ENCODE measurements around the gene MYH9.

MYH9 gene

DNA sequence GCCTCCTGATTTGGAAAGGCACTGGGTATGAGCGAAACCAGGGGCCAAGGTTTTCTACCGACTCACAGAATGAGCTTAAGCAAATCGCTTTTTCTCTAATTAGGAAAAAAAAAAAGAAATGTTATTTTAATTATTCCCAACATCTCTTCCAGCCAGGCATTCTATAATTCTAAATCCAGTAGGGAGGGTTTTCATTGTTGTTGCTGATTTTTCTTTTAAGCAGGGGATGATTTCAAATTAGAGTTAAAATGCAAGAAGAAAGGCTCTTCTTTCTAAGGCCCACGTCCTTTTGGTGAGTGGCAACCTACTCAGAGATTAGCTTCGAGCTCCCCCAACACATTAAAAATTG is 8.9 kb downstream of the MYH9 start:
- TF ChIP-seq ZFX (IDR thresholded peaks at IDR 0.05), result no peak
- TF ChIP-seq, protein P1, sequence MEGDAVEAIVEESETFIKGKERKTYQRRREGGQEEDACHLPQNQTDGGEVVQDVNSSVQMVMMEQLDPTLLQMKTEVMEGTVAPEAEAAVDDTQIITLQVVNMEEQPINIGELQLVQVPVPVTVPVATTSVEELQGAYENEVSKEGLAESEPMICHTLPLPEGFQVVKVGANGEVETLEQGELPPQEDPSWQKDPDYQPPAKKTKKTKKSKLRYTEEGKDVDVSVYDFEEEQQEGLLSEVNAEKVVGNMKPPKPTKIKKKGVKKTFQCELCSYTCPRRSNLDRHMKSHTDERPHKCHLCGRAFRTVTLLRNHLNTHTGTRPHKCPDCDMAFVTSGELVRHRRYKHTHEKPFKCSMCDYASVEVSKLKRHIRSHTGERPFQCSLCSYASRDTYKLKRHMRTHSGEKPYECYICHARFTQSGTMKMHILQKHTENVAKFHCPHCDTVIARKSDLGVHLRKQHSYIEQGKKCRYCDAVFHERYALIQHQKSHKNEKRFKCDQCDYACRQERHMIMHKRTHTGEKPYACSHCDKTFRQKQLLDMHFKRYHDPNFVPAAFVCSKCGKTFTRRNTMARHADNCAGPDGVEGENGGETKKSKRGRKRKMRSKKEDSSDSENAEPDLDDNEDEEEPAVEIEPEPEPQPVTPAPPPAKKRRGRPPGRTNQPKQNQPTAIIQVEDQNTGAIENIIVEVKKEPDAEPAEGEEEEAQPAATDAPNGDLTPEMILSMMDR (conservative IDR thresholded peaks at IDR 0.05), result no peak
- H3K27ac ChIP-seq, result no peak overlapping the region

DNA sequence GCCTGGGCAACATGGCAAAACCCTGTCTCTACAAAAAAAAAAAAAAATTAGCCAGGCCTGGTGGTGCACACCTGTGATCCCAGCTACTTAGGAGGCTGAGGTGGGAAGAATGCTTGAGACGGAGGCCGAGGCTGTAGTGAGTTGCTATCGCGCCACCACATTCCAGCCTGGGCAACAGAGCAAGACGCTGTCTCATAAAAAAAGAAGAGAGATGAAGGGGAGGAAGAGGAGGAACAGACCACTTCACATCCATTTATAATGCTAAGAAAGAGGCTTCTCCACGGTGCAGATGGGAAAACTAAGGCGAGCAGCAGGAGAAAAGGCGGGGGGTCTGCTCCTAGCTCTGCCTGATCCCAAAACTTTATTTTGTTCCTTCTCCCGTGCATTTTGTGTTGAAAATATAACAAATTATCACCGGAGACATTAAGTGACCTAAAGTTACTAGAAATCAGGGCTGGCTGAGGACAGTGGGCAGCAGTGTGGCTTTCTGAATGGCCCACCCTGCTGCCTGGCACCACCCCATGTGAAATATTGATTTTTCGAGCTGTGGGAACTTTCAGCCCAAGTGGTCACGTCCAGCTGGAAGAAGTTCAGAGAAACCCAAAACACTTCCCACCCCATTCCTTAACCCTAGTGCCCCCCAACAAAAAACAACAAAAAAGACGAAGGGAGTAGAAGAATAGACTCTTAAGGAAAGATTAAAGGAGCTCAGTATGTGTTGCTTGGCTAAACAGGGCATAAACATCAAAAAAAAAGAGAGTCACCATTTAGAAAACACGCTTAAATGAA is 9.5 kb downstream of the MYH9 start:
- TF ChIP-seq, protein P1 (conservative IDR thresholded peaks at IDR 0.05), result no peak
- no peak for TF ChIP-seq ZFX (IDR thresholded peaks at IDR 0.05)
- no peak overlapping the region for H3K27ac ChIP-seq

DNA sequence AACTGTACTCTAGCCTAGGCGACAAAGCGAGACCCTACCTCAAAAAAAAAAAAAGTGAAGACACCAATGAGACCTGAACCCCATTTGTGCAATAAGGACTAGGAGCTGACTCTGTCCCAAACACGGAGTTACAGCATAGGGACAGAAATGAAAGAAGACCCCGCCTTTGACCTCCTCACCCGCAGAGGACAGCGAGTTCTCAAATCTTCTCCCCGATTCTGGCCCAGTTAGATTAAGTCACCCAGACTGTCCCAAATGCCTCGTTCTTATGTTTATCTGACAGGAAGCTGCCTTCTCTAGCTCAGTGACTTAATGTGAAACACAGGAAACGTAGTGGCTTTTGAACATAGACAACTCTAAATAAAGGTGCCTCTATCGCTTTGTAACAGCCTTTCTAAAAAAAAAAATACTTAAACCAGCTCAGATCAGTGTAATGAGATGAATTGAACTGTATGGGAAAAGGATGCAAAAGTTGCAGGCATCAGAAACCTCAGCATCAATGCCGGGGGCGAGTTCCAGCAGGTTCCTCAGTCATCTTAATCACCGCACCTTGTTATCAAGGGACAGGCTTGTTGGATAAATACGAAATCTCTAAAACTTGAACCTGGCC is 10.6 kb downstream of the MYH9 start:
- H3K27ac ChIP-seq, result no peak overlapping the region

DNA sequence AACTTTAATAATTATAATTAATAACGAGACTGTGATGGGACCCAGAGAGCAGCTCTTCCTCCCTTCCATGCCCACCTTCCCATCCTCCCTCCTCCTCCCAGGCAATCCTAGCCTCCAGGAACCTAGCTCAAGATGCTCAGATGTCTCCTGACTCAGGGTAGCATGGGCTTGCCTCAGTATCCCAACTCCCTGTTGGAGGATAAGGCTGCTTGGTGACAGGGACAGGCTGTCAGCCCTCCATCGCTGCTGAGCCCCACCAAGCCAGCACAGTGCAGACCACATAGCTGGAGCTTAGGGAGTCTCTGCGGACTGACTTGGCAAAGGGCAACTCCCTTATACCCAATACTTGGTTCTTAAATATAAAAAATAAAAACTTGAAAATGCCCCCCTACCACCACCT is 11.5 kb downstream of the MYH9 start:
- TF ChIP-seq, protein P1 (conservative IDR thresholded peaks at IDR 0.05), result no peak
- TF ChIP-seq ZFX (IDR thresholded peaks at IDR 0.05), result no peak
- no peak overlapping the region for H3K27ac ChIP-seq

More for the DNA sequence above, 10.6 kb downstream of the MYH9 start:
- TF ChIP-seq, protein P1 (conservative IDR thresholded peaks at IDR 0.05), result no peak
- no peak for TF ChIP-seq ZFX (IDR thresholded peaks at IDR 0.05)

DNA sequence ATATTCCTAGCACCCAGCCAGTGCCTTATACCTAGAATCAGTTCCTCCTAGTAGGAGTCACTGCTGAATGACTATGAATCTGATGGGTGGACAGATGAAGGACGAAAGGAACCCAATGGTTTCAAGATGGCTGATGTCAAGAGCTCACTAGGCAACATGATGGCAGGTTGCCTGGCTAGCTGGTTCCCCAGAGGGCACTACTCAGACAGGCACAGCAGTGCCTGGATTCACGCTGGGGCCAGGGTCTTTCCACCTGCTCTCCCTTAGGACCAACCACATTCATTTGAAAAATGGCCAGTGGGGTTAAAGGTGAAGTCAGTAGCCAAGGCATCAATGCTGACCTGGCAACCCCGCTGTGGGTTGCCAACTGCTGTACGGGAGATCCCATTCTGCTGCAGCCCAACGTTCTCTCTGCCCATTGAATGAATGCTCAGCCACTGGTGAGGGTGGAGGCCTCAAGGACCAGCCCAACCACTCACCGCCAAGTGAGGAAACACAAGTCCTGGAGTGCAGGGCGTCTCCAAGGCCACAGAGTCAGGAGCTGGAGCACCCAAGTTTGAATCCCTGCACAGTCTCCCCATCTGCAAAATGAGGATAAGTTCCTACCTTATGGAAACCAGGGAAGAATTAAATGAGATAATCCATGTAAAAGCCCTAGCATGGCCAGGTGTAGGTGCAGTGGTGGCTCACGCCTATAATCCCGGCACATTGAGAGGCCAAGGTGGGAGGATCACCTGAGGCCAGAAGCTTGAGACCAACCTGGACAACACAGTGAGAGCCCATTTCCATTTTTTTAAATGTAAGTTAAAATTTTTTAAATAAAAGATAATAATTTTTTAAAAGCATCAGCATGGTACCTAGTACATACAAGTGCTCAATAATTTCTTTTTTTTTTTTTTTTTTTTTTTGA is 12.4 kb downstream of the MYH9 start:
- peak overlapping the region; percentile 63 for H3K27ac ChIP-seq
- TF ChIP-seq, protein P1 (conservative IDR thresholded peaks at IDR 0.05), result no peak
- TF ChIP-seq ZFX (IDR thresholded peaks at IDR 0.05), result no peak

DNA sequence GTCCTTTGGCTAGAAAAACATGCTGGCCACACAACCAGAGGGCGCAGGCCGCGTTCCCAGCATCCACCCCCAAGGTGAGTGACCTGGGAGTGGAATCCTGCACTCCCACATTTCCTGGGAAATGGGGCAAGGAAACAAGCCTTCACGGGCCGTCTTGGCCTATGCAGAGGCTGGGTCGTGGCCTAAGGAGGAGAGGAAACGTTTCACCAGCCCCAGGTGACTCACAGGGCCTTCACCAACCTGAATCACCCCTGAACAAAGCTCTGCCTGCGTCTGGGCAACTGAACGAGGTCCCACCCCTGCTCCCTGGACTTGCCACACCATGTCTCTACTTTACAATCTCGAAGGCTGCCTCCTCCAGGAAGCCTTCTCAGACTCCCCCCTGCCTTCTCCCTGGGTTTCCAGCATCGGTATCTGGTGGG is 13.2 kb downstream of the MYH9 start:
- H3K27ac ChIP-seq, result peak overlapping the region; percentile 63

More for the DNA sequence above, 13.2 kb downstream of the MYH9 start:
- TF ChIP-seq ZFX (IDR thresholded peaks at IDR 0.05), result no peak
- TF ChIP-seq, protein P1 (conservative IDR thresholded peaks at IDR 0.05), result no peak
